ENCODE measurements around the gene NMD3.

- TF ChIP-seq POLR2A (IDR thresholded peaks at IDR 0.05) (no peak), CTCF (IDR thresholded peaks at IDR 0.05) (no peak)
These were observed 5.9 kb upstream of the NMD3 start for GRCh38 chr3:161215185-161215584.

Measured in lower leg skin (tissue), 3 donors.